Caco-2 (cell line): ENCODE measurements around the gene TTC21B. TPM values are rescaled to one million over a fixed set of nuclear protein-coding genes. Genes with fewer than 3 reads are reported as not detected.

Experiments used
- BruUV-seq: library from RNA; stranded (reverse); fragments of 400-500 nt; replicated peaks from 2 replicates; lab custom pipeline; 2021; lab: Mats Ljungman, UMichigan
- CTCF ChIA-PET: fragments of 300-600 bp; sonication (Branson Sonifier 250); formaldehyde crosslinking; loops from one replicate; lab custom pipeline; 2022; ENCODE audit warnings: antibody characterized with exemption; lab: Charles Lee
- POLR2A ChIA-PET: fragments of 300-600 bp; sonication (Branson Sonifier 250); formaldehyde crosslinking; loops from one replicate; lab custom pipeline; 2022; ENCODE audit warnings: antibody characterized with exemption; lab: Charles Lee
- DNase-seq, 2 experiments: peaks; one replicate each; pipeline versions ENCODE4 v3.0.0 to v3.0.0-alpha.2; 2020 to 2022
- H3K27me3 ChIP-seq: replicated peaks from 2 replicates; pipeline ENCODE4 v1.6.0; 2011; ENCODE audit warnings: low read length; ENCODE audit not compliant: control insufficient read depth, insufficient read depth
- H3K36me3 ChIP-seq: 2 replicates; pipeline ENCODE4 v1.5.1; 2011; ENCODE audit warnings: low read length; ENCODE audit not compliant: control insufficient read depth, insufficient read depth
- H3K4me1 ChIP-seq: fragments of 250-450 bp; sonication (Bioruptor Pico); 2 replicates; pipeline ENCODE4 v1.5.1; 2020; ENCODE audit warnings: mild to moderate bottlenecking
- H3K4me3 ChIP-seq: 2 replicates; pipeline ENCODE4 v1.5.1; 2011; ENCODE audit warnings: low read depth, mild to moderate bottlenecking, control low read depth, low read length
- H3K9me3 ChIP-seq: fragments of 250-450 bp; sonication (Bioruptor Pico); 2 replicates; pipeline ENCODE4 v1.5.1; 2020; ENCODE audit warnings: mild to moderate bottlenecking, moderate library complexity
- H3K27ac Mint-ChIP-seq: one replicate; pipeline ENCODE4 v1.8.0; 2022; ENCODE audit warnings: mixed read lengths; ENCODE audit not compliant: unreplicated experiment
- H3K27me3 Mint-ChIP-seq: one replicate; pipeline ENCODE4 v1.8.0; 2022; ENCODE audit warnings: mixed read lengths; ENCODE audit not compliant: insufficient read depth, unreplicated experiment
- H3K36me3 Mint-ChIP-seq: one replicate; pipeline ENCODE4 v1.8.0; 2022; ENCODE audit warnings: mild to moderate bottlenecking, mixed read lengths; ENCODE audit not compliant: insufficient read depth, unreplicated experiment
- H3K4me1 Mint-ChIP-seq: one replicate; pipeline ENCODE4 v1.8.0; 2022; ENCODE audit warnings: low read depth, mixed read lengths; ENCODE audit not compliant: unreplicated experiment
- H3K4me3 Mint-ChIP-seq: one replicate; pipeline ENCODE4 v1.8.0; 2022; ENCODE audit warnings: mild to moderate bottlenecking, moderate library complexity, mixed read lengths; ENCODE audit not compliant: unreplicated experiment
- H3K9me3 Mint-ChIP-seq: one replicate; pipeline ENCODE4 v1.8.0; 2022; ENCODE audit warnings: mixed read lengths; ENCODE audit not compliant: unreplicated experiment
- intact Hi-C: fragments of 100-400 bp; cut with micrococcal nuclease; formaldehyde crosslinking; loops from one replicate; pipeline ENCODE4 v1.10.0; 2022; ENCODE audit not compliant: unreplicated experiment
- total RNA-seq: library from RNA; stranded (reverse); gene quantifications from 2 replicates; pipeline ENCODE4 v1.2.3, GENCODE V29; 2022
- TF ChIP-seq, protein P1 (sequence below), 2 experiments: fragments of 200-600 bp in 1 of 2; IDR thresholded peaks; 1 replicate in 1 of 2; 2 replicates in 1 of 2; pipeline versions ENCODE4 v1.5.1 to v1.8.0; 2011 to 2022; ENCODE audit warnings: antibody characterized with exemption in 1 of 2, control low read depth in 1 of 2, inconsistent platforms in 1 of 2, low read depth in 1 of 2, low read length in 1 of 2, mild to moderate bottlenecking in 1 of 2, moderate library complexity in 1 of 2; ENCODE audit not compliant: insufficient read depth in 1 of 2, severe bottlenecking in 1 of 2, unreplicated experiment in 1 of 2

TTC21B gene
- total RNA-seq, 1 experiment from 2014 or later = 14.2 TPM

DNA sequence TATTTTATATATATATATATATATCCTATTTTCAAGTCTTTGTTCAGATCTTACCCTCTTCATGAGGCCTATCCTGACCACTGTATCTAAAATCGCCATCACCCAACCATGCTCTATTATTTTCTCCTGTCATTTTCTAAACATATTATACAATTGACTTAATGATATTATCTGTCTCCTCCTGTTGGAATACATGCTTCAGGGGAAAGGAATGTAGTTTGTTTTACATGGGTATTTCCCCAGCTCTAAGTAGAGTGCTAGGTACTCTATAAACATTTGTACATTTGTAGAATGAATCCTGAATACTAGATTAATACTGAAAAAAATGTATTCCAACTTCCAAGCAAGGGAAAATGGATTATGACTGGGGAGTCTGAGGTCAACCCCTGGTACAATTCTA lies 26.2 kb downstream of the TTC21B start:
- no peak overlapping the region for H3K27ac Mint-ChIP-seq
- intact Hi-C loops = no loop called here
- TF ChIP-seq, protein P1, sequence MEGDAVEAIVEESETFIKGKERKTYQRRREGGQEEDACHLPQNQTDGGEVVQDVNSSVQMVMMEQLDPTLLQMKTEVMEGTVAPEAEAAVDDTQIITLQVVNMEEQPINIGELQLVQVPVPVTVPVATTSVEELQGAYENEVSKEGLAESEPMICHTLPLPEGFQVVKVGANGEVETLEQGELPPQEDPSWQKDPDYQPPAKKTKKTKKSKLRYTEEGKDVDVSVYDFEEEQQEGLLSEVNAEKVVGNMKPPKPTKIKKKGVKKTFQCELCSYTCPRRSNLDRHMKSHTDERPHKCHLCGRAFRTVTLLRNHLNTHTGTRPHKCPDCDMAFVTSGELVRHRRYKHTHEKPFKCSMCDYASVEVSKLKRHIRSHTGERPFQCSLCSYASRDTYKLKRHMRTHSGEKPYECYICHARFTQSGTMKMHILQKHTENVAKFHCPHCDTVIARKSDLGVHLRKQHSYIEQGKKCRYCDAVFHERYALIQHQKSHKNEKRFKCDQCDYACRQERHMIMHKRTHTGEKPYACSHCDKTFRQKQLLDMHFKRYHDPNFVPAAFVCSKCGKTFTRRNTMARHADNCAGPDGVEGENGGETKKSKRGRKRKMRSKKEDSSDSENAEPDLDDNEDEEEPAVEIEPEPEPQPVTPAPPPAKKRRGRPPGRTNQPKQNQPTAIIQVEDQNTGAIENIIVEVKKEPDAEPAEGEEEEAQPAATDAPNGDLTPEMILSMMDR (IDR thresholded peaks at IDR 0.05; ENCODE audit: insufficient read depth in 1 of 2, low read depth in 1 of 2, low read length in 1 of 2, severe bottlenecking in 1 of 2, unreplicated experiment in 1 of 2) = no peak
- no peak for DNase-seq
- H3K27me3 Mint-ChIP-seq = no peaks in the 10 kb centered on the region
- H3K36me3 Mint-ChIP-seq = peaks cover 17% of the 10 kb centered on the region
- BruUV-seq = no TSS peak
- no peaks in the 10 kb centered on the region for H3K4me1 Mint-ChIP-seq
- ChIA-PET CTCF (no interaction called here), POLR2A (no interaction called here)
- H3K4me3 Mint-ChIP-seq = no peak overlapping the region
- H3K36me3 ChIP-seq = peaks cover 2% of the 10 kb centered on the region; the same call in 1 of the 2 replicates
- no peaks in the 10 kb centered on the region for H3K9me3 ChIP-seq
- no peak overlapping the region for H3K4me3 ChIP-seq
- H3K27me3 ChIP-seq = no peaks in the 10 kb centered on the region
- no peaks in the 10 kb centered on the region for H3K4me1 ChIP-seq
- H3K9me3 Mint-ChIP-seq = no peaks in the 10 kb centered on the region

DNA sequence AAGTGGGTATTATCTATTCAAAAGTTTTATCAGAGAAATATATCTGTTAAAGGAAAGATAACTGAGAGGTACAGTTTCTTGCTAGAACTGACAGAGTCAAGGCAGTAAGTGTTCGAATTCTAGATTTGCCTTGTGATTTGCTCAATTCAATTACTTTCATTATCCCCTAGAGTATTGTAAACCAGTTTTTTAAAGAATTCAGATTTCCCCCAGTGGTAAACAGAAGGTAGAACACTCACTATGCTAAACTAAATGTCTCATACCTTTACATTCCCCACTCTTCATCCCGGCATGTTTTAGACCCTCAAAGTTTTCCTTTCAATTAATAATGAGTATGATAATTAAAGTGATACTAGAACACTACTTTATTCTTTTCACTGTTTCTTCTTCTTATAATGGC lies 28.6 kb downstream of the TTC21B start:
- H3K9me3 Mint-ChIP-seq = no peaks in the 10 kb centered on the region
- Histone ChIP-seq H3K9me3 (no peaks in the 10 kb centered on the region), H3K36me3 (peaks cover 2% of the 10 kb centered on the region; the same call in 1 of the 2 replicates), H3K27me3 (no peaks in the 10 kb centered on the region), H3K4me1 (no peaks in the 10 kb centered on the region), H3K4me3 (no peak overlapping the region)
- H3K4me1 Mint-ChIP-seq = no peaks in the 10 kb centered on the region
- H3K36me3 Mint-ChIP-seq = peaks cover 11% of the 10 kb centered on the region
- no peak overlapping the region for H3K27ac Mint-ChIP-seq
- TF ChIP-seq, protein P1 (IDR thresholded peaks at IDR 0.05; ENCODE audit: insufficient read depth in 1 of 2, low read depth in 1 of 2, low read length in 1 of 2, severe bottlenecking in 1 of 2, unreplicated experiment in 1 of 2) = no peak
- no TSS peak for BruUV-seq
- H3K4me3 Mint-ChIP-seq = no peak overlapping the region
- DNase-seq = no peak
- ChIA-PET POLR2A (no interaction called here), CTCF (no interaction called here)
- intact Hi-C loops = no loop called here
- H3K27me3 Mint-ChIP-seq = no peaks in the 10 kb centered on the region

DNA sequence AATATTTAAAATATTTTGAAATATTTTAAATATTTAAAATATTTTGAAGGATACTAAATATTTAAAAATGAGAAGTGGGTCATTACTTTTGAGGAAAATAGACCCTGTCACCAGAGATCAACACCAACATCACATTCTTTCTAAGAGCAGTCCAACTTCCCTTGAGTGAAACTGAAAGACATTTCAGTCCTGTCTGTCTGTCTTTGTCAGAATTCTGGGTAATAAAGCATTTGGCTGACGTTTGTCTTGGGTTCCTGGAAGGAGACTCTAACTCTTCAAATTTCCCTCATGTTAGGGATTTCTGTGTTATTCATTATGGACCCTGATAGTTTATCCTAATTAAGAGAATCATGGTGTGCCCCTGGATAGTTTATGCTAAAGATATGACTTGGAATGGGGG lies 32.8 kb downstream of the TTC21B start:
- H3K4me3 ChIP-seq = no peak overlapping the region
- no peaks in the 10 kb centered on the region for H3K4me1 Mint-ChIP-seq
- peaks cover 5% of the 10 kb centered on the region for H3K36me3 Mint-ChIP-seq
- H3K27ac Mint-ChIP-seq = no peak overlapping the region
- TF ChIP-seq, protein P1 (IDR thresholded peaks at IDR 0.05; ENCODE audit: insufficient read depth in 1 of 2, low read depth in 1 of 2, low read length in 1 of 2, severe bottlenecking in 1 of 2, unreplicated experiment in 1 of 2) = no peak
- POLR2A ChIA-PET = no interaction called here
- no peaks in the 10 kb centered on the region for H3K27me3 ChIP-seq
- no TSS peak for BruUV-seq
- no peaks in the 10 kb centered on the region for H3K36me3 ChIP-seq
- H3K4me3 Mint-ChIP-seq = no peak overlapping the region
- no peaks in the 10 kb centered on the region for H3K27me3 Mint-ChIP-seq
- H3K4me1 ChIP-seq = no peaks in the 10 kb centered on the region
- intact Hi-C loops = no loop called here
- H3K9me3 ChIP-seq = no peaks in the 10 kb centered on the region
- H3K9me3 Mint-ChIP-seq = no peaks in the 10 kb centered on the region
- CTCF ChIA-PET = no interaction called here
- DNase-seq = no peak
